HepG2 (cell line): ENCODE results near the gene ARHGEF4.

Experiments
- CTCF ChIP-seq: sonication (generic); formaldehyde crosslinking; IDR thresholded peaks from 2 replicates; pipeline ENCODE4 v1.5.0; 2020; ENCODE audit warnings: mild to moderate bottlenecking, missing genetic modification reagents, moderate library complexity
- IRF9 ChIP-seq: sonication (generic); formaldehyde crosslinking; IDR thresholded peaks from 2 replicates; pipeline ENCODE4 v1.8.0; 2022; ENCODE audit warnings: missing genetic modification reagents, mild to moderate bottlenecking, borderline replicate concordance
- KDM1A ChIP-seq: IDR thresholded peaks from 2 replicates; pipeline ENCODE4 v1.6.1; 2016; ENCODE audit warnings: missing compliant biosample characterization
- MBNL3 ChIP-seq: fragments of 250-450 bp; sonication (Bioruptor Pico); conservative IDR thresholded peaks from 2 replicates; pipeline ENCODE4 v1.8.0; 2022; ENCODE audit warnings: mild to moderate bottlenecking, inconsistent platforms
- NR2F6 ChIP-seq, 2 experiments: IDR thresholded peaks; 2 replicates each; pipeline ENCODE4 v1.6.1; 2016; ENCODE audit warnings: antibody characterized with exemption in 1 of 2, mild to moderate bottlenecking in 1 of 2
- POLR2AphosphoS5 ChIP-seq: IDR thresholded peaks from 2 replicates; pipeline ENCODE4 v1.6.1; 2012; ENCODE audit warnings: low read depth, low read length
- ZNF704 ChIP-seq: sonication (generic); formaldehyde crosslinking; IDR thresholded peaks from 2 replicates; pipeline ENCODE4 v1.8.1; 2023; ENCODE audit warnings: mild to moderate bottlenecking, inconsistent platforms, moderate library complexity, missing genetic modification reagents, borderline replicate concordance

GRCh38 chr2:130848526-130849210, 12.0 kb downstream of the ARHGEF4 start:
- TF ChIP-seq IRF9 (CRISPR knock-in tag) (no peak), ZNF704 (CRISPR knock-in tag) (no peak), CTCF (CRISPR knock-in tag) (no peak), KDM1A (no peak), POLR2AphosphoS5 (no peak), NR2F6 (IDR thresholded peaks at IDR 0.05) (no peak), NR2F6 (CRISPR knock-in tag; IDR thresholded peaks at IDR 0.05) (no peak), MBNL3 (CRISPR knock-in tag) (no peak)
